VCaP (cell line): ENCODE data around the gene AXDND1.
"Not testable (repeated sequence)": the region's sequence is repeated elsewhere in the genome, so short reads cannot be mapped to it uniquely, and the experiment has no call there.

Source experiments
- H3K27ac ChIP-seq: fragments of 450-650 bp; 2 replicates; pipeline ENCODE4 v1.5.1; 2017
- CTCF ChIP-seq: fragments of 450-650 bp; conservative IDR thresholded peaks from 2 replicates; pipeline ENCODE4 v1.5.1; 2017; ENCODE audit warnings: mild to moderate bottlenecking, moderate library complexity

The AXDND1 gene

GRCh38 chr1:179424610-179425009 lies 58.8 kb downstream of the AXDND1 start:
- no peak for TF ChIP-seq CTCF
- no peak overlapping the region for H3K27ac ChIP-seq

- H3K27ac ChIP-seq = no peak overlapping the region
- no peak for TF ChIP-seq CTCF
These were observed 59.4 kb downstream of the AXDND1 start for GRCh38 chr1:179425186-179425585.

- no peak for TF ChIP-seq CTCF
- H3K27ac ChIP-seq = no peak overlapping the region
These were observed 71.4 kb downstream of the AXDND1 start for GRCh38 chr1:179437171-179437570.

DNA sequence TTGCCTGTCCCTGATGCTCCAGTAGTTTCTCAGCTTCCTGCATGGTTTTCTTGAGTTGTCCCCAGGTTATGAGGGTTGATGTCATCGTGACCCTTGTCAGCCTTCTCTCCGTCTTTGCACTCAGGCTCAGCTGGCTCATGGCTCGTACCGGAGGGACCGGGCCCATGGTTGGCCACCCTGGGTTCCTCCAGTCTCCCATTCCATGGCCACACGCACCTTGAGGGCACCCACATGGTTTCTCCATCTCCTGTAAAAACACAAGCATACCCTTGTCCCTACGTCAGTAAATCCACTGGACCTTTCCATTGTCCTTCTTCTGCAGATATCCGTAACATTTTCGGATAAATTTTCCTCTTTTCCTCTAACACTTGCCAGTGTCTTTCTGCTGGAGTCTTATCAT lies 73.9 kb downstream of the AXDND1 start:
- H3K27ac ChIP-seq = not testable (repeated sequence)

GRCh38 chr1:179440301-179440700 lies 74.5 kb downstream of the AXDND1 start:
- not testable (repeated sequence) for H3K27ac ChIP-seq

- TF ChIP-seq CTCF = no peak
- no peak overlapping the region for H3K27ac ChIP-seq
These were observed 75.2 kb downstream of the AXDND1 start for GRCh38 chr1:179440971-179441370.

GRCh38 chr1:179441501-179441900 lies 75.7 kb downstream of the AXDND1 start:
- no peak overlapping the region for H3K27ac ChIP-seq
- 0 out of 2 replicates have a peak, but pooled peaks have one; percentile 27 for TF ChIP-seq CTCF

- not testable (repeated sequence) for H3K27ac ChIP-seq
These were observed 77.1 kb downstream of the AXDND1 start for GRCh38 chr1:179442846-179443245.

DNA sequence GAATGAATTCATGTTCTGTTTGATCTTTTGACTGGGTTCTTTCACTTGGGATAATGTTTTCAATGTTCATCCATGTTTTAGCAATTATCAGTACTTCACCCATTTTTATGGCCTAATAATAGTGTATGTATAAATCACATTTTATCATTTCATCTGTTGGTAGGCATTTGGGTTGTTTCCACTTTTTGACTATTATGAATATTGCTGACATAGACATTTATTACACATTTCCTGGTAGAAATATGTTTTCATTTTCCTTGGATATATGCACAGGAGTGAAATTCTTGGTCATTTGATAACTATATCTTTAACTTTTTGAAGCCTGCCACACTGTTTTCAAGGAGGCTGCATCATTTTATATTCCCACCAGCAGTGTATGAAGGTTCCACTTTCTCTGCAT lies 79.8 kb downstream of the AXDND1 start:
- no peak for TF ChIP-seq CTCF

GRCh38 chr1:179447489-179447888 lies 81.7 kb downstream of the AXDND1 start:
- TF ChIP-seq CTCF = peak; percentile 45; the same call in 1 of the 2 replicates
- H3K27ac ChIP-seq = no peak overlapping the region

More for the DNA sequence above, 79.8 kb downstream of the AXDND1 start:
- H3K27ac ChIP-seq = no peak overlapping the region
